HEK293T (cell line): ENCODE results near the gene HDAC11.

Source experiments
- ARNT ChIP-seq: fragments of 450-650 bp; IDR thresholded peaks from 2 replicates; pipeline ENCODE4 v1.6.1; 2017; ENCODE audit warnings: mild to moderate bottlenecking
- FOXK2 ChIP-seq: fragments of 450-650 bp; IDR thresholded peaks from 2 replicates; pipeline ENCODE4 v1.6.1; 2016; ENCODE audit warnings: mild to moderate bottlenecking
- FOXM1 ChIP-seq: fragments of 450-650 bp; IDR thresholded peaks from 2 replicates; pipeline ENCODE4 v1.6.1; 2017; ENCODE audit warnings: mild to moderate bottlenecking, borderline replicate concordance
- L3MBTL2 ChIP-seq: fragments of 450-650 bp; conservative IDR thresholded peaks from 2 replicates; pipeline ENCODE4 v1.6.1; 2016; ENCODE audit warnings: mild to moderate bottlenecking
- NFRKB ChIP-seq: fragments of 450-650 bp; IDR thresholded peaks from 2 replicates; pipeline ENCODE4 v1.6.1; 2016; ENCODE audit warnings: mild to moderate bottlenecking, moderate library complexity
- SP1 ChIP-seq: fragments of 450-650 bp; IDR thresholded peaks from 2 replicates; pipeline ENCODE4 v1.6.1; 2017
- SUZ12 ChIP-seq: fragments of 450-650 bp; IDR thresholded peaks from 2 replicates; pipeline ENCODE4 v1.6.1; 2016; ENCODE audit warnings: mild to moderate bottlenecking
- ZNF384 ChIP-seq: fragments of 450-650 bp; IDR thresholded peaks from 2 replicates; pipeline ENCODE4 v1.6.1; 2016

- TF ChIP-seq SP1 (no peak), ZNF384 (no peak), L3MBTL2 (no peak), FOXK2 (no peak), NFRKB (no peak), ARNT (no peak), FOXM1 (no peak), SUZ12 (no peak)
Measured at GRCh38 chr3:13460341-13460736, 19.8 kb upstream of the HDAC11 start.
